Fibroblast of lung (primary cell): ENCODE measurements around the gene KCNN3. TPM values are rescaled to one million over a fixed set of nuclear protein-coding genes. Genes with fewer than 3 reads are reported as not detected.

Experiments used
- DNase-seq, 2 donors: peaks; one replicate each; pipeline versions ENCODE4 v3.0.0 to v3.0.0-alpha.2; 2010; ENCODE audit warnings: low read depth in 2 of 2
- H2AFZ ChIP-seq: 2 replicates; pipeline ENCODE4 v1.5.1; 2012; ENCODE audit warnings: low read length, control low read depth, inconsistent platforms
- H3K27ac ChIP-seq: 2 replicates; pipeline ENCODE4 v1.5.1; 2011; ENCODE audit warnings: low read length, control low read depth; ENCODE audit not compliant: insufficient read depth
- H3K27me3 ChIP-seq: 2 replicates; pipeline ENCODE4 v1.5.1; 2011; ENCODE audit warnings: mild to moderate bottlenecking, low read length; ENCODE audit not compliant: control insufficient read depth, insufficient read depth
- H3K36me3 ChIP-seq: 2 replicates; pipeline ENCODE4 v1.5.1; 2011; ENCODE audit warnings: low read length; ENCODE audit not compliant: control insufficient read depth, insufficient read depth
- H3K4me1 ChIP-seq: 2 replicates; pipeline ENCODE4 v1.5.1; 2011; ENCODE audit warnings: low read length; ENCODE audit not compliant: control insufficient read depth, insufficient read depth; ENCODE audit errors: extremely low read depth
- H3K4me2 ChIP-seq: 2 replicates; pipeline ENCODE4 v1.5.1; 2011; ENCODE audit warnings: low read length, control low read depth; ENCODE audit not compliant: insufficient read depth; ENCODE audit errors: extremely low read depth
- H3K4me3 ChIP-seq, 4 experiments: fragments of 200-600 bp in 1 of 4; sonication (generic) in 1 of 4; replicated peaks in 1 of 4; 2 replicates each; pipeline ENCODE4 v1.5.1; 2011 to 2016; ENCODE audit warnings: low read length in 4 of 4, low read depth in 3 of 4, mild to moderate bottlenecking in 3 of 4, control low read depth in 2 of 4, inconsistent platforms in 1 of 4, mixed read lengths in 1 of 4; ENCODE audit not compliant: insufficient read depth in 1 of 4; ENCODE audit errors: control extremely low read depth in 1 of 4
- H3K79me2 ChIP-seq: 2 replicates; pipeline ENCODE4 v1.5.1; 2012; ENCODE audit warnings: mild to moderate bottlenecking, low read length, inconsistent platforms; ENCODE audit not compliant: control insufficient read depth, insufficient read depth
- H3K9ac ChIP-seq: 2 replicates; pipeline ENCODE4 v1.5.1; 2011; ENCODE audit warnings: mild to moderate bottlenecking, low read length, control low read depth; ENCODE audit not compliant: insufficient read depth
- H3K9me3 ChIP-seq: 2 replicates; pipeline ENCODE4 v1.5.1; 2012; ENCODE audit warnings: low read depth, low read length; ENCODE audit not compliant: control insufficient read depth, insufficient read depth
- H4K20me1 ChIP-seq: 2 replicates; pipeline ENCODE4 v1.5.1; 2011; ENCODE audit warnings: low read length; ENCODE audit not compliant: control insufficient read depth, insufficient read depth; ENCODE audit errors: extremely low read depth
- CTCF ChIP-seq, 2 donors: IDR thresholded peaks in 1 of 2; conservative IDR thresholded peaks in 1 of 2; 1 replicate in 1 of 2; 2 replicates in 1 of 2; pipeline ENCODE4 v1.5.1; 2011 to 2012; ENCODE audit warnings: low read length in 2 of 2, control low read depth in 1 of 2, inconsistent platforms in 1 of 2, low read depth in 1 of 2, mild to moderate bottlenecking in 1 of 2
- EZH2 ChIP-seq: IDR thresholded peaks from 2 replicates; pipeline ENCODE4 v1.5.1; 2012; ENCODE audit warnings: low read length, control low read depth, mild to moderate bottlenecking; ENCODE audit errors: missing control alignments
- polyA plus RNA-seq, 2 donors: library from polyadenylated mRNA; depleted of rRNA in 1 of 2; stranded (reverse) in 1 of 2; unstranded in 1 of 2; fragments of >200 nt; gene quantifications; 2 replicates each; pipeline ENCODE4 v1.2.1, GENCODE V29; 2011 to 2012; ENCODE audit warnings: missing spikeins in 1 of 2
- total RNA-seq: library from RNA; depleted of rRNA; stranded (reverse); fragments of >200 nt; gene quantifications from 2 replicates; pipeline ENCODE4 v1.2.1, GENCODE V29; 2014

KCNN3 gene
- total and polyA plus RNA-seq, 2 donors (not counting 1 experiment from before 2014, with no cell fraction given): not detected

- Histone ChIP-seq H3K27ac (no peak overlapping the region), H2AFZ (no peak overlapping the region), H3K9ac (no peak overlapping the region), H3K27me3 (peaks cover 31% of the 10 kb centered on the region), H3K4me2 (no peak overlapping the region), H3K36me3 (no peaks in the 10 kb centered on the region), H3K79me2 (no peaks in the 10 kb centered on the region), H3K4me3 (no peak overlapping the region), H4K20me1 (no peaks in the 10 kb centered on the region), H3K9me3 (no peaks in the 10 kb centered on the region), H3K4me1 (no peaks in the 10 kb centered on the region)
- no peak for TF ChIP-seq EZH2
- no peak for TF ChIP-seq CTCF (conservative IDR thresholded peaks at IDR 0.05 in 1 of 2, IDR thresholded peaks at IDR 0.05 in 1 of 2; ENCODE audit: low read depth in 1 of 2, low read length in 2 of 2)
- DNase-seq: no peak
Observed at GRCh38 chr1:154799188-154799587, 70.9 kb downstream of the KCNN3 start.

- H3K4me3 ChIP-seq: no peak overlapping the region
- peaks cover 31% of the 10 kb centered on the region for H3K27me3 ChIP-seq
- H3K36me3 ChIP-seq: no peaks in the 10 kb centered on the region
Observed at GRCh38 chr1:154798645-154799044, 71.4 kb downstream of the KCNN3 start.

GRCh38 chr1:154797175-154797574 lies 72.9 kb downstream of the KCNN3 start:
- no peak for DNase-seq
- Histone ChIP-seq H3K4me1 (no peaks in the 10 kb centered on the region), H4K20me1 (no peaks in the 10 kb centered on the region), H3K4me2 (no peak overlapping the region), H3K27me3 (peaks cover 18% of the 10 kb centered on the region), H3K9me3 (no peaks in the 10 kb centered on the region), H3K79me2 (no peaks in the 10 kb centered on the region), H3K36me3 (no peaks in the 10 kb centered on the region), H3K4me3 (no peak overlapping the region), H3K27ac (no peak overlapping the region), H3K9ac (no peak overlapping the region), H2AFZ (no peak overlapping the region)
- TF ChIP-seq EZH2: no peak
- TF ChIP-seq CTCF (conservative IDR thresholded peaks at IDR 0.05 in 1 of 2, IDR thresholded peaks at IDR 0.05 in 1 of 2; ENCODE audit: low read depth in 1 of 2, low read length in 2 of 2): no peak

More at GRCh38 chr1:154798645-154799044, 71.4 kb downstream of the KCNN3 start:
- H3K27ac ChIP-seq: no peak overlapping the region
- DNase-seq: no peak
- H3K9me3 ChIP-seq: no peaks in the 10 kb centered on the region
- H4K20me1 ChIP-seq: no peaks in the 10 kb centered on the region
- no peak overlapping the region for H3K4me2 ChIP-seq
- no peak overlapping the region for H3K9ac ChIP-seq
- H2AFZ ChIP-seq: no peak overlapping the region
- TF ChIP-seq CTCF (conservative IDR thresholded peaks at IDR 0.05 in 1 of 2, IDR thresholded peaks at IDR 0.05 in 1 of 2; ENCODE audit: low read depth in 1 of 2, low read length in 2 of 2) (no peak), EZH2 (no peak)
- no peaks in the 10 kb centered on the region for H3K79me2 ChIP-seq
- no peaks in the 10 kb centered on the region for H3K4me1 ChIP-seq
